ENCODE measurements around the gene MYL11. TPM values are rescaled to one million over a fixed set of nuclear protein-coding genes. Genes with fewer than 3 reads are reported as not detected.
"Not testable (repeated sequence)": the region's sequence is repeated elsewhere in the genome, so short reads cannot be mapped to it uniquely, and the experiment has no call there.

MYL11 gene
- total RNA-seq, 6 donors from 2014 or later: 1.6 TPM; not detected in 5

DNA sequence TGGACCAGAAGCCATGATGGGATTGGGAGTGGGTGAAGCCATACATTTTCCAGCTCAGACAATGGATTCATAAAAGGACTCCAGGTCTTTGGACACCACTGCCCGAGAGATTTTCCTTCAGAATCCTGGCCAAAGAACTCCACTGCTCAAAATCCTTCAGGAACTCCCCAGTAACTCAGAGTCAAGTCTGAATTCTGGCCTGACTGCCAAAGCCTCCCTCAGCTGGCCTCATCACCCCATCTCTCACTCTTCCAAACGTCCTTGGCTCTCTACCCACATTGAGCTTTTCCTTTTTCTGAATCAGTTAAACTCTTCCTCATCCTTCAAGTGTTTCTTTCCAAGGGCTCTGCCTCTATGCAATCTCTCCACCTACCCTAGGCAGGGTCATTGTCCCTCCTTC lies 8.9 kb downstream of the MYL11 start:
- H3K9me3 ChIP-seq: no peaks in the 10 kb centered on the region
- no peak for DNase-seq

DNA sequence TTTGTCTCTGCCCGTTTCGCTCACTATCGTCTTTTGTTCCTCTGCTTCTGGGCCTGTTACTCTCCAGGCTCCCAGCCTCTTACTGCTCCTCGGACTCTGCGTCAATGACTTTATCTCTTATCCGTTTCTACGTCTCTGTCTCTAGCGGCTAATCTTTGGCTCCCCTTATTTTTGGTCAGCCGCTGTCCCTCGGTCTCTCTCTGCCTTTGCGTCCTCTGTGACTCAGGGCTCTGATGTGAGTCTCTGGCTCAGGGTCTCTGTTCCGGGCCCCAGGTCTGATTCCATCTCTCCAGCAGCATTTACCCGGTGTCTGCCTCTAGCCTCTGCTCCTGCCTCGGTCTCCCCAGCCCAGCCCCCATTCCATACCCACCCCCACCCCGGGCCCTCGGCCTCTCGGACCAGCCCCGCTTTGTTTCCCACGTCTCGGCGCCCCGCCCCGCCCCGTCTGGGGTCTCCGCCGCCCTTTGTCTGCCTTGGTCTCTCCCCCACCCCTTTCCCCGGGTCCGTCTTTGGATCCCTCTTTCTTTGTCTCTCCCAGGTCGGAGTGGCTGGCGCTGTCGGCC lies 20.1 kb downstream of the MYL11 start:
- WGBS, 2 donors: 10 to 11% methylated on average over 30 to 31 of the region's 31 CpGs
- Histone ChIP-seq H3K9me3 (no peaks in the 10 kb centered on the region), H3K4me1 (peaks cover 12 to 37% (median 19%) of the 10 kb centered on the region in 4 donors), H3K4me3 (peak overlapping the region; percentile 62 to 95 (median 89)), H3K36me3 (peaks cover 0 to 18% (median 10%) of the 10 kb centered on the region in 4 donors), H3K27me3 (no peaks in the 10 kb centered on the region), H3K27ac (peak overlapping the region; percentile 56 to 84 (median 78))
- no peak for TF ChIP-seq EP300 (IDR thresholded peaks at IDR 0.05)
- TF ChIP-seq POLR2AphosphoS5 (IDR thresholded peaks at IDR 0.05): no peak
- TF ChIP-seq, protein P1, sequence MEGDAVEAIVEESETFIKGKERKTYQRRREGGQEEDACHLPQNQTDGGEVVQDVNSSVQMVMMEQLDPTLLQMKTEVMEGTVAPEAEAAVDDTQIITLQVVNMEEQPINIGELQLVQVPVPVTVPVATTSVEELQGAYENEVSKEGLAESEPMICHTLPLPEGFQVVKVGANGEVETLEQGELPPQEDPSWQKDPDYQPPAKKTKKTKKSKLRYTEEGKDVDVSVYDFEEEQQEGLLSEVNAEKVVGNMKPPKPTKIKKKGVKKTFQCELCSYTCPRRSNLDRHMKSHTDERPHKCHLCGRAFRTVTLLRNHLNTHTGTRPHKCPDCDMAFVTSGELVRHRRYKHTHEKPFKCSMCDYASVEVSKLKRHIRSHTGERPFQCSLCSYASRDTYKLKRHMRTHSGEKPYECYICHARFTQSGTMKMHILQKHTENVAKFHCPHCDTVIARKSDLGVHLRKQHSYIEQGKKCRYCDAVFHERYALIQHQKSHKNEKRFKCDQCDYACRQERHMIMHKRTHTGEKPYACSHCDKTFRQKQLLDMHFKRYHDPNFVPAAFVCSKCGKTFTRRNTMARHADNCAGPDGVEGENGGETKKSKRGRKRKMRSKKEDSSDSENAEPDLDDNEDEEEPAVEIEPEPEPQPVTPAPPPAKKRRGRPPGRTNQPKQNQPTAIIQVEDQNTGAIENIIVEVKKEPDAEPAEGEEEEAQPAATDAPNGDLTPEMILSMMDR (IDR thresholded peaks at IDR 0.05): no peak
- no peak for TF ChIP-seq POLR2A (IDR thresholded peaks at IDR 0.05)
- DNase-seq (no peak), ATAC-seq (ENCODE audit: low FRiP score in 2 of 2) (peak in 1 of 2 donors; percentile 66)

More for the DNA sequence above, 8.9 kb downstream of the MYL11 start:
- Histone ChIP-seq H3K27ac (no peak overlapping the region), H3K4me3 (no peak overlapping the region), H3K27me3 (no peaks in the 10 kb centered on the region), H3K36me3 (no peaks in the 10 kb centered on the region), H3K4me1 (peaks cover 5 to 8% (median 7%) of the 10 kb centered on the region in 4 donors)
- TF ChIP-seq POLR2A (IDR thresholded peaks at IDR 0.05) (no peak), EP300 (IDR thresholded peaks at IDR 0.05) (no peak), POLR2AphosphoS5 (IDR thresholded peaks at IDR 0.05) (no peak)
- TF ChIP-seq, protein P1 (IDR thresholded peaks at IDR 0.05): no peak
- WGBS, 2 donors: 48 to 70% methylated on average over 2 of the region's 2 CpGs
- no peak for ATAC-seq (ENCODE audit: low FRiP score in 2 of 2)

DNA sequence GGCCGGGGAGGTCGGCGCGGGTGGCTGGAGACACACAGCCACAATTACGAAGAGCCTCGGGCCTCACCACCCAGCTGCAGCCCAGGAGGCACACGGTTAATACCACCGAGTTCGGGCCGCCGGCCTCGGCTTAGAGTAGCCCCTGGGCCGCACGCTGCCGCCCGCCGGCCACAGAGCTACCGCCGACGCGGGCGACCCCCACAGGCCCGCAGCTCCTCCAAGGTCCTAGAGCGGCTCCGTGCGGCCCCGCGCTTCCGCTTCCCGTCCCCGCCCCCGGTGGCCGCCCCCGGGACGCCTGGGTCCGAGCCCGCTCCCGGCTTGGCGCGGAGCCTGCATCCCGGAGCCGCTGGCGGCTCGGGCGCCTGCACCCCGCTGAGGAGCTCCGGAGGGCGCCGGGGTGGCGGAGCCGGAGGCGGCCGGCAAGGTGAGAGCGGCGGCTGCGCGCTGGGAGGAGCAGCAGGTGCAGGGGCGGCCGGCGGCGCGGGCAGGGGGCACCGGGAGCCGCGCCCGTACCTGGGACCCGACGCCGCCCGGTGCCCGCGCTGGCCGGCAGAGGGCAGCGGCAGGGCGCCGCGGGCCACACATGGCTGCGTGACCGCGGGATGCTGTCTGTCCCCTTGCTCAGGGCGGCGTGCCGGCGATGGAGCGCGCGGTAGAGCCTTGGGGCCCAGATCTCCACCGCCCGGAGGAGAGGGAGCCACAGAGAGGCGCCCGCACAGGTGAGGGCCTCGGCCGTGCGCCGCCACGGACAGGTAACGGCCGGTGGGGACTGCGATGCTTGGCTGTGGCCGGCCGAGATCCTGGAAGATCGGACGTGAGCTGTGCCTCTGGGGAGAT lies 20.8 kb downstream of the MYL11 start, which contains the start of gene ZNF48:
ZNF48 (plus strand) TSS at position 266 of the 837 bp plus-strand sequence; CDS start at position 641, 375 bp downstream.
- DNase-seq (peak; percentile 88 to 96), ATAC-seq (ENCODE audit: low FRiP score in 2 of 2) (peak; percentile 96 to 98)
- 2 to 5% methylated on average over 4 to 32 of the region's 103 CpGs for WGBS, 2 donors
- Histone ChIP-seq H3K4me1 (peaks cover 15 to 44% (median 22%) of the 10 kb centered on the region in 4 donors), H3K4me3 (peak within 1 kb of the TSS; percentile 62 to 95 (median 89)), H3K9me3 (no peaks in the 10 kb centered on the region), H3K27me3 (no peaks in the 10 kb centered on the region), H3K36me3 (peaks cover 0 to 18% (median 10%) of the 10 kb centered on the region in 4 donors), H3K27ac (peak within 1 kb of the TSS; percentile 56 to 84 (median 78))
- TF ChIP-seq POLR2A (IDR thresholded peaks at IDR 0.05) (peak in 1 of 4 donors; percentile 60), POLR2AphosphoS5 (IDR thresholded peaks at IDR 0.05) (peak; percentile 29 to 49), EP300 (IDR thresholded peaks at IDR 0.05) (no peak)
- TF ChIP-seq, protein P1 (IDR thresholded peaks at IDR 0.05): peak; percentile 46 to 91 (median 83)

DNA sequence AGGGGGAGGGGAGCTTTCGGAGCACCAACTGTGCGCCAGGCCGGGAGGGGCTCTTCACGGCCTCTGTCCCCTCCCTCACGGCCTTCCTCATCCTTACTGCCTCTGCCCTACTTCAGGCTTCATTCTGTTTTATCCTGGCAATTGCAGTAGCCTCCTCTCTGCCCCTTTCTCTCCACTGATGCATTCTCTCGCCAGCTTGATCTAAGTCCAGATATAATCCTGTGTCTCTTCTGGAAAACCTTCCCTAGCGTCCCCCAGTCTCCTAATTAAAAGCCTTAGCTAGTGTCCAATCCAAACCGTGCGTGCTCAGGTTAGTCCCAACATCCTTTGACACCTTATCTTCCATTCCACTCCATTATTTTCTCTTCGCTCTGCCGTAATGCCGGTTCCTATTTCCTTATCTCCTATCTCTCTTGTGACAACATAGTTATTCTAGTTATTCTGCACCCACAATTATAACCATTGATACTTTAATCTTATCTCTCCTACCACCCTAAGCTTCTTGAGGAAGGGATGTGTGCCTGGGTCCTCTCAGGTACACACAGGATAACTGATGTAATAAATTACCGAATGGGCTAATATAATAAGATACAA lies 21.5 kb downstream of the MYL11 start:
- Histone ChIP-seq H3K4me3 (peak overlapping the region; percentile 62 to 95 (median 89)), H3K4me1 (peaks cover 17 to 51% (median 22%) of the 10 kb centered on the region in 4 donors), H3K36me3 (peaks cover 0 to 18% (median 10%) of the 10 kb centered on the region in 4 donors), H3K27ac (peak overlapping the region; percentile 56 to 84 (median 72)), H3K9me3 (no peaks in the 10 kb centered on the region), H3K27me3 (no peaks in the 10 kb centered on the region)
- ATAC-seq (ENCODE audit: low FRiP score in 2 of 2) (no peak), DNase-seq (no peak)
- TF ChIP-seq POLR2AphosphoS5 (IDR thresholded peaks at IDR 0.05) (no peak), EP300 (IDR thresholded peaks at IDR 0.05) (no peak), POLR2A (IDR thresholded peaks at IDR 0.05) (no peak)
- TF ChIP-seq, protein P1 (IDR thresholded peaks at IDR 0.05): no peak
- 10 to 15% methylated on average over 13 of the region's 13 CpGs for WGBS, 2 donors

DNA sequence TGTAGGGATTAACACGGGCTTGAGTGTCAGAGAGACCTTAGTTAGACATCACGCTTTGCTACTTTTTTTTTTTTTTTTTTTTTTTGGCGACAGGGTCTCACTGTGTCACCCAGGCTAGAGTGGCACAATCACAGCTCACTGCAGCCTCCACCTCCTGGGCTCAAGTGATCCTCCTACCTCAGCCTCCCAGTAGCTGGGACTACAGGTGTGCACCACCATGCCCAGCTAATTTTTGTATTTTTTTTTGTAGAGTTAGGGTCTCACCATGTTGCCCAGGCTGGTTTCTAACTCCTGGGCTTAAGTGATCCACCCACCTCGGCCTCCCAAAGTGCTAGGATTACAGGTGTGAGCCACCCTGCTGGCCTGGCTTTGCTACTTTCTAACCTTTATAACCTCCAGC lies 22.0 kb downstream of the MYL11 start:
- H3K27ac ChIP-seq; H3K9me3 ChIP-seq; ATAC-seq (ENCODE audit: low FRiP score in 2 of 2); H3K4me3 ChIP-seq; H3K27me3 ChIP-seq; DNase-seq: not testable (repeated sequence)
- H3K36me3 ChIP-seq: peaks cover 0 to 18% (median 10%) of the 10 kb centered on the region in 4 donors
- peaks cover 17 to 56% (median 22%) of the 10 kb centered on the region in 4 donors for H3K4me1 ChIP-seq
- 72 to 89% methylated on average over 4 of the region's 4 CpGs for WGBS, 2 donors
